Skeletal muscle cell (primary cell): ENCODE measurements around the gene COLEC12.

Source experiments
- DNase-seq: peaks from one replicate; pipeline ENCODE4 v3.0.0-alpha.2; 2010; ENCODE audit warnings: low read depth
- H3K4me3 ChIP-seq: 2 replicates; pipeline ENCODE4 v1.5.1; 2011; ENCODE audit warnings: low read depth, mild to moderate bottlenecking, control low read depth, low read length, moderate library complexity

COLEC12 gene

DNA sequence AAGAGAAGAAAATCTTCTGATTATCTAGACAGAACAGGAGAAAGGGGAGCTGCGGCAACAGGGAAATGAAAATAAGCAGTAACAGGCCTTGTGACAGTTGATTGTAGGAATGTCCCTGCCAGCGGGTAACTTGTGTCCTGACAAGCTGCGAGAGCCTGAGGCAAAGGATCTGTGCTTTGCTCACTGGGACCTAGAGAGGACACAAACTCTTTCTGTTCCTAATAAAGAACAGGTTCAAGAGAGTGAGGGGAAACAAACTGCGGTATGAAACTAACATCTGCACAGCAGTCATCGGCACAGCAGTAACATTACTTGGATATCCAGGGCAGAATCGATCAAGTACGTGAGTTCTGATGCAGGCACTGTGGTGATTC lies 128.9 kb downstream of the COLEC12 start:
- DNase-seq, result no peak
- no peak overlapping the region for H3K4me3 ChIP-seq

GRCh38 chr18:370751-371608 lies 129.5 kb downstream of the COLEC12 start:
- H3K4me3 ChIP-seq, result no peak overlapping the region
- DNase-seq, result no peak

GRCh38 chr18:369224-370015 lies 131.1 kb downstream of the COLEC12 start:
- no peak overlapping the region for H3K4me3 ChIP-seq
- DNase-seq, result no peak

- H3K4me3 ChIP-seq, result no peak overlapping the region
- DNase-seq, result no peak
These were observed 133.9 kb downstream of the COLEC12 start for GRCh38 chr18:366466-367061.

GRCh38 chr18:365651-366050 lies 134.8 kb downstream of the COLEC12 start:
- H3K4me3 ChIP-seq, result no peak overlapping the region
- DNase-seq, result no peak

- no peak overlapping the region for H3K4me3 ChIP-seq
- DNase-seq, result peak; percentile 26
These were observed 136.2 kb downstream of the COLEC12 start for GRCh38 chr18:364256-364826.

DNA sequence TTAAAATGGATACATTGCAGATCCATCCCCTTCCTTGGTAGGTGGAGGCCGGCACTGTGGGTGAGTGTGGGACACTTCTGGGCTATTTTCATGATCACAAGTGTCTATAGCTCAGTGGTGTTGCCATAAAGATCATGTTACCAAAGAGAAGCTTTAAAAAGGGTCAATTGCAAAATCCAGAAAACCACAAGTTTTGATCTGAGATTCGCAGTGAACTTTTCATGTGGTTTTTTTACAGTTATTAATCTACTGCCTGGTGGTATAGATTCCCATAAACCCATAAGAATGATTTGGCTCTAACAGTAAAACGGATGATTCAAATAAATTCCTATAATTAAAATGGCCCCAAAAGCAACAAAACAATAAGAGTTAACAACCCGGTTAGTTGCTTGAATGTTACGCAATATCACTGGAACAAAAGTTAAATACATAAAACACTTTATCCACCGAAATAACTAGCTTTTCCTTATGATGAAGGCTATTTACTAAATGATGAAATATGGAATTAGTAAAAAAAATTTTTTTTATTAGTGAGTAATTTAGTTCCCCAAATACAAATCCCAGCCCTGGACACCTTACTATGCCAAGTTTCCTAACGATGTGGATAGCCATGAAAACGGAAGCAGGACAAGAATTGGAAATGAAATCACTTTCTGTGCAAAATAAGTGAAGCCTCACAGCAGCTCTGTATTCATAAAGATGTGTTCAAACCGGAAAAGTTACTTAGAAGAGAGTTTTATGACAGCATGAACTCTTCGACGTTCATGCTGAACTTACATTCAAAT lies 137.0 kb downstream of the COLEC12 start:
- H3K4me3 ChIP-seq, result no peak overlapping the region
- DNase-seq, result peak; percentile 63

DNA sequence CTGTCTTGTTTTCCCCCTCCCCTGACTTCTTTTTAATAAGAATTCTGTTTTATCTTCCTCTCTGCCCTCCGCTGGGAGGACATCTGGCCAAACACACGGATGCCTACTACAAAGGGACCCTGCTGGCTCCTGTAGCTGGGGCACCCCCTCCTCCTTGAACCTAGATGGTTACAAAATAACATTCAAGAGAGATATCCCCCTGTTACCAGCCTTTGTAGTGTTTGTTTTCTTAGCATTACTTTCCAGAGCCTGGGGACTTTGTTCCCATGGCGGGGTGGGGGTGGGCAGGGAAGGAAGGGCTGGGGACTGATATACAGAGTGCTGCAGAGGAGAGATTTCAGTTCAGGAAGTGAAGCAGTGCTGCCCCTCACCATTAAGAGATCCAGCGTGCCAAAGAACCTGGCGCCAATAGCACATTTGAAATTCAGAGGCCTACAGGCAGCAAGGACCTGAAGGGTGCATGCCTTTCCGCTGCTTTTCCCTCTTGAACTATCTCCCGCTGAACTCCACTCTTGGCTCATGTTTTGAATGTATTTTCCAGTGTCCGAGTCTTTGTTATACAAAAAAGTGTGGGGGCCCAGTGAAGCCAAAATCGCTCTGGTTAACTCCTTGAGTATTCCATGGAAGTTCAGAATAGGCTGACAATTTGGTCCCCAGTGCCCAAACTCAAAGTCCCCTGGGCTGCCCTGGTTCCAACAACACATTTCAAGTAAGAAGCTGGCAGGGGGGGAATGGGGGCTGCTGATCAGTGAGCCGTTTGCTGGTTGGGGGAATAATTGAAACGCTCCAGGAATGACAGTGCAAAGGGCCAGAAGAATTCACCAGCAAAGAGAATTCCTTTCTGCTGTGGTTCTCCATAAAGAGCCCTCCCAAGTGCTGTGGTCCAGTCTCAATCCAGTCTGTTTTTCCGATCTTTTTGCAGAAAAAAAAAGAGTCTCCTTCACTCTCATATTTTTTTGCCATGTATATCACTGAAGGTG lies 137.9 kb downstream of the COLEC12 start:
- no peak overlapping the region for H3K4me3 ChIP-seq
- peak; percentile 10 for DNase-seq

- no peak overlapping the region for H3K4me3 ChIP-seq
- DNase-seq, result peak; percentile 81
These were observed 138.6 kb downstream of the COLEC12 start for GRCh38 chr18:361941-362310.

- DNase-seq, result no peak
- H3K4me3 ChIP-seq, result no peak overlapping the region
These were observed 139.3 kb downstream of the COLEC12 start for GRCh38 chr18:361100-361732.

GRCh38 chr18:360676-361075 lies 139.8 kb downstream of the COLEC12 start:
- no peak for DNase-seq
- no peak overlapping the region for H3K4me3 ChIP-seq

DNA sequence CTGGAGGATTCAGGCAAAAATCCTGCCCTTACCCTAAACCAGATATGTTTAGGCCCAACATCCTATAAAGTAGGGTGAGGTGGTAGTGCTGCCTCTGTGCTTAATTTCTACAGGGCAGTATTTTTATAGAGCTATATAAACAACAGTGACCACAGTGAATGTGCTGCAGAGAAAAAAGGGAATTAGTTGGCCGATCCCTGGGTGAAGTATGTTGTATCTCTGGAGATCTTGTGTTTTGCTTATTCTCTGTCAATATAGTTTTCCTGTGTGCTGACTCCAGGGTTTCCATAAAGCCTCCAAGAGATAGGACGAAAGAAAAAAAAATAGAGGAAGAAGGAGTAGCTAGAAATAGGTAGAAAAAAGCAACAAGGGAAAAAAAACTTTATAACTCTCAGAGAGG lies 143.7 kb downstream of the COLEC12 start:
- no peak overlapping the region for H3K4me3 ChIP-seq
- no peak for DNase-seq

DNA sequence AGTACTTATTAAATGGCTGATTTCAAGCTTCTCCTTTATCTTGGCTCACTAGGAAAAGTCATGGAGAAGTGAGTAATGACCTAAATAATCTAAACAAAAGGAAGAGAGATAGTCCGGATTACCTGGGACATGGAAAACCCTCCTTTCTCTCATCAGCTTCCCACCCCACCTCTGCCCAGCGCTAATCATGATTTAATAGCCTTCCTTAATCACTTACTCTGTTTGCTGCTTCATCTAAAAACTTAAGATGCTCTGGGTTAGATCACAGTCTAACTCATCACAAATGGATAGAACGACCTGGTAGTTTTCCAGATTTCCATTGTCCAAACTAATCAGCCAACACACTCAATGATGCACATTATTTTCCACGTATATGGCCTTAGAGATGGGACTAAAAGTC lies 144.8 kb downstream of the COLEC12 start:
- DNase-seq, result no peak

GRCh38 chr18:354471-354870 lies 146.0 kb downstream of the COLEC12 start:
- no peak overlapping the region for H3K4me3 ChIP-seq
- DNase-seq, result no peak

More for the DNA sequence above, 144.8 kb downstream of the COLEC12 start:
- no peak overlapping the region for H3K4me3 ChIP-seq

DNA sequence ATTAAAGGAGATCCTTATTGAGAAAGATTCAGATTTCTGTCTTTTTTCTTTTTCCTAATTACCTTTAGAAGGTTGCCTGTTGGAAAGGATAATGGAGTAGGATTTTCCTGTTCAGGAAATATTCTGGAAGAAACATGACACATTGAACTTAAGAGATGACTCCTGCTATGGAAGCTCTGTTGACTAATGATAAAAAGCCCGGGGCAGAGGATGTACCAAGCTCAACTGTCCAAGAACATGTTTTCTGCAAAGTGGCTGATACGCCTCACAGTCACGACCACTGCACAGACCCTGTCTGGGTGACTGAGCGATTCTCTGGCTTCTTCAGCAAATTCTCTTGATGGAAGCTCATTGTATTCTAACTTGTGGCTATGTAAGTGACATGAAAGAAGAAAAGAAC lies 146.5 kb downstream of the COLEC12 start:
- H3K4me3 ChIP-seq, result no peak overlapping the region
- DNase-seq, result no peak

DNA sequence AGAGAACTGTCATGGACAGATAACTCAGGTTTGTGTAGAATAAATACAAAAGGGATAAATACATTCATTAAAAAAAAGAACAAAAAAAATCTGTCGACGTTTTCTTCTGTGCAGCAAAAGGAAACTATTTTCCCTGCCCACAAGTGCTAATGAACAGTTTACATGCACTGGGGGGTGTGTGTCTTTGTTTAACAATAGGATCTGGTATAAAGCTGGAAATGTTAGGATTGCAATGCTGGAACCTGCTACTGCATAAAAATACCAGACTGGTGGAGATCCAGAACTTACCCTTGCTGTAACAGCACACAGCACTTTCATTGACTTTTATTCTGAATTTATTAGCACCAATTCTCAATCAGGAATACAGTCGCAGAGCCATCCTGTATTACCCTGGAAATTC lies 148.1 kb downstream of the COLEC12 start:
- H3K4me3 ChIP-seq, result no peak overlapping the region
- DNase-seq, result no peak

DNA sequence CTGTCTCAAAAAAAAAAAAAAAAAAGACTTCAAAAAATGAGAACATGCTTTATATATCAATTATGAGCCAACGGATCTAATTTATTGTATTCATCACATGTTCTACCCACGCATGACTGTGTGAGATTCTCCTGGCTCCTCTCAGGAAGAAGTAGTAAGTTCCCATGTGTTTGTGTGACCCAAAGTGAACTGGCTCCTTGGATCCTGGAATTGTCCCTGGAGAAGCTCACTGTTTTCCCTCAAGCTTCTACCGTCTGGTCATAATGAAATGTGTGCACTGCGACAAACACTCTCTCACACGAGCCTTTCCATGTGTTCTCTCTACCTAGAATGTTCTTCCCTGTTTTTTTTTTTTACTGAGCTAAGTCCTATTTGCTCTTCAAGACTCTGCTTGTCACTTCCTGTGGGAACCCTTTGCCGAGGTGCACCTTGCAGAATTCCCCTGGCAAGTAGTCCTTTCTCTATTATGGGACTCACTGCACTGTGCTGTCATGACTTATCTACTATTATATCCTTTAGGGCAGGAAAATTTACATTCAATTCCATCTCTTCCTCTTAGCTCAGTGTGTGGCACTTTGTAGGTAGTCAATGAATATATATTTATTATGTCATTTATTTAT lies 149.4 kb downstream of the COLEC12 start:
- DNase-seq, result no peak
- H3K4me3 ChIP-seq, result no peak overlapping the region
